HCT116 (cell line): ENCODE results near the gene CFAP410.

ENCODE experiments used
- CEBPB ChIP-seq: IDR thresholded peaks from 2 replicates; pipeline ENCODE4 v1.6.1; 2012; ENCODE audit warnings: low read depth
- EGR1 ChIP-seq: IDR thresholded peaks from 2 replicates; pipeline ENCODE4 v1.6.1; 2012; ENCODE audit warnings: low read depth
- EZH2 ChIP-seq: fragments of 200-600 bp; sonication (generic); IDR thresholded peaks from 2 replicates; pipeline ENCODE4 v1.6.1; 2017; ENCODE audit warnings: antibody characterized with exemption, mixed run types
- EZH2phosphoT487 ChIP-seq: fragments of 200-600 bp; IDR thresholded peaks from 2 replicates; pipeline ENCODE4 v1.6.1; 2018; ENCODE audit warnings: antibody characterized with exemption, borderline replicate concordance
- POLR2A ChIP-seq: IDR thresholded peaks from 2 replicates; pipeline ENCODE4 v1.7.0; 2011; ENCODE audit warnings: borderline replicate concordance; ENCODE audit not compliant: insufficient read depth, insufficient read length; ENCODE audit errors: extremely low read depth
- POLR2AphosphoS5 ChIP-seq: IDR thresholded peaks from 2 replicates; pipeline ENCODE4 v1.6.1; 2011; ENCODE audit warnings: mild to moderate bottlenecking, low read depth, low read length, moderate library complexity
- RAD21 ChIP-seq: IDR thresholded peaks from 2 replicates; pipeline ENCODE4 v1.6.1; 2012; ENCODE audit warnings: low read depth, mild to moderate bottlenecking
- SIN3A ChIP-seq: IDR thresholded peaks from 2 replicates; pipeline ENCODE4 v1.6.1; 2012; ENCODE audit warnings: low read depth
- SRF ChIP-seq: IDR thresholded peaks from 2 replicates; pipeline ENCODE4 v1.6.1; 2012; ENCODE audit warnings: low read depth
- TCF7L2 ChIP-seq: IDR thresholded peaks from 2 replicates; pipeline ENCODE4 v1.7.0; 2011; ENCODE audit warnings: borderline replicate concordance, inconsistent platforms; ENCODE audit not compliant: insufficient read depth, insufficient read length; ENCODE audit errors: extremely low read depth
- ZNF274 ChIP-seq: fragments of 200-500 bp; sonication (Bioruptor generic); IDR thresholded peaks from 2 replicates; pipeline ENCODE4 v1.6.1; 2014; ENCODE audit warnings: mild to moderate bottlenecking, low read depth, low read length, inconsistent platforms
- TF ChIP-seq, protein P1 (sequence below), 3 experiments: fragments of 200-600 bp in 1 of 3; sonication (generic) in 1 of 3; IDR thresholded peaks in 2 of 3; conservative IDR thresholded peaks in 1 of 3; 2 replicates each; pipeline ENCODE4 v1.5.1; 2012 to 2017; ENCODE audit warnings: low read depth in 2 of 3, low read length in 2 of 3, antibody characterized with exemption in 1 of 3, borderline replicate concordance in 1 of 3, control low read depth in 1 of 3, mild to moderate bottlenecking in 1 of 3, mixed read lengths in 1 of 3, mixed run types in 1 of 3, moderate library complexity in 1 of 3; ENCODE audit not compliant: insufficient read depth in 1 of 3
- TF ChIP-seq, protein P2 (sequence below): IDR thresholded peaks from 2 replicates; pipeline ENCODE4 v1.6.1; 2012

- TF ChIP-seq, protein P1, sequence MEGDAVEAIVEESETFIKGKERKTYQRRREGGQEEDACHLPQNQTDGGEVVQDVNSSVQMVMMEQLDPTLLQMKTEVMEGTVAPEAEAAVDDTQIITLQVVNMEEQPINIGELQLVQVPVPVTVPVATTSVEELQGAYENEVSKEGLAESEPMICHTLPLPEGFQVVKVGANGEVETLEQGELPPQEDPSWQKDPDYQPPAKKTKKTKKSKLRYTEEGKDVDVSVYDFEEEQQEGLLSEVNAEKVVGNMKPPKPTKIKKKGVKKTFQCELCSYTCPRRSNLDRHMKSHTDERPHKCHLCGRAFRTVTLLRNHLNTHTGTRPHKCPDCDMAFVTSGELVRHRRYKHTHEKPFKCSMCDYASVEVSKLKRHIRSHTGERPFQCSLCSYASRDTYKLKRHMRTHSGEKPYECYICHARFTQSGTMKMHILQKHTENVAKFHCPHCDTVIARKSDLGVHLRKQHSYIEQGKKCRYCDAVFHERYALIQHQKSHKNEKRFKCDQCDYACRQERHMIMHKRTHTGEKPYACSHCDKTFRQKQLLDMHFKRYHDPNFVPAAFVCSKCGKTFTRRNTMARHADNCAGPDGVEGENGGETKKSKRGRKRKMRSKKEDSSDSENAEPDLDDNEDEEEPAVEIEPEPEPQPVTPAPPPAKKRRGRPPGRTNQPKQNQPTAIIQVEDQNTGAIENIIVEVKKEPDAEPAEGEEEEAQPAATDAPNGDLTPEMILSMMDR (IDR thresholded peaks at IDR 0.05 in 2 of 3, conservative IDR thresholded peaks at IDR 0.05 in 1 of 3; ENCODE audit: borderline replicate concordance in 1 of 3, insufficient read depth in 1 of 3, low read depth in 2 of 3, low read length in 2 of 3): no peak
- TF ChIP-seq EGR1 (no peak), EZH2phosphoT487 (no peak), RAD21 (no peak), EZH2 (no peak), SRF (no peak), TCF7L2 (no peak), SIN3A (no peak), POLR2AphosphoS5 (no peak), POLR2A (no peak), ZNF274 (no peak), CEBPB (no peak)
- TF ChIP-seq, protein P2, sequence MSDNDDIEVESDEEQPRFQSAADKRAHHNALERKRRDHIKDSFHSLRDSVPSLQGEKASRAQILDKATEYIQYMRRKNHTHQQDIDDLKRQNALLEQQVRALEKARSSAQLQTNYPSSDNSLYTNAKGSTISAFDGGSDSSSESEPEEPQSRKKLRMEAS: no peak
Observed at GRCh38 chr21:44295646-44296045, 43.5 kb downstream of the CFAP410 start.
